HUDEP-2 (cell line): ENCODE data around the gene UGT1A9.

Experiments
- DNase-seq, 76 experiments: peaks; one replicate each; lab custom pipeline; 2025; ENCODE audit not compliant: unreplicated experiment in 76 of 76; lab: John Stamatoyannopoulos, UW

Gene UGT1A9

GRCh38 chr2:233813236-233814055 is 141.7 kb downstream of the UGT1A9 start:
- DNase-seq = no peak

GRCh38 chr2:233814056-233814835 is 142.5 kb downstream of the UGT1A9 start:
- DNase-seq = no peak

GRCh38 chr2:233815861-233816260 is 144.2 kb downstream of the UGT1A9 start:
- DNase-seq = no peak

- no peak for DNase-seq
Measured at GRCh38 chr2:233816334-233816733, 144.6 kb downstream of the UGT1A9 start.

- no peak for DNase-seq
Measured at GRCh38 chr2:233816771-233817170, 145.1 kb downstream of the UGT1A9 start.

GRCh38 chr2:233817361-233817911 is 145.7 kb downstream of the UGT1A9 start:
- DNase-seq = no peak

- no peak for DNase-seq
Measured at GRCh38 chr2:233817995-233818638, 146.4 kb downstream of the UGT1A9 start.

GRCh38 chr2:233818639-233819621 is 147.2 kb downstream of the UGT1A9 start:
- no peak for DNase-seq

- DNase-seq = no peak
Measured at GRCh38 chr2:233819884-233820773, 148.4 kb downstream of the UGT1A9 start.

- DNase-seq = no peak
Measured at GRCh38 chr2:233820774-233821105, 149.0 kb downstream of the UGT1A9 start.

GRCh38 chr2:233821196-233821595 is 149.5 kb downstream of the UGT1A9 start:
- DNase-seq = no peak

GRCh38 chr2:233821709-233822100 is 150.0 kb downstream of the UGT1A9 start:
- DNase-seq = no peak

GRCh38 chr2:233822101-233822771 is 150.5 kb downstream of the UGT1A9 start:
- DNase-seq = no peak
